ENCODE results near the gene PFKFB2.

The PFKFB2 gene

DNA sequence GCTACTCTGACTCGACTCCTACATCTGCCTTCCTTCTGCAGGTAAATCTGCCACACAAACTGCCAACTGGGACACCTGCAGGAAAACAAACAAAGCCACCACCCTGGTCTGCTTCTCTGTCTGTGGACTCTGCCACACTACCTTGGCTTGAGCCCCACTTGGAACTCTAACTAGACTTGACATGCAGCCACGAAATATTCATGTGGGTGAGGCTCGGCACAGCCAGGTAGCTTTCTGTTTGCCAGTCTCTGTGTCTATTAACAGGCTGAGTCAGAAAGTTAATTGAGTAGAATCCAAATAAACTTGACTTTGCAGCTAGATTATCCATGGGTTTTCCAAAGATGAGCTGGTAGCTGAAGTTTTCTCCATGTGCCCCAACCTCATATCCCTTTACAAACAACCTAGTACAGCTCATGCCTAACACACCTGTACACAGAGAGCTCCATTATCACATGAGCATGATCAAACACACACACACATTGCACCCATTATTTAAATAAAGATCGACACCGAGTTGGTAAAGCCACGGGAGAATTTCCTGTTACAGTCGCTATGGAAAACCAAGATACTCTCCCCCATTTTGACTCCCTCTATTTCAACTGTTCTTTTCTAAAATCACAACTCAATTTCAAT lies 21.3 kb upstream of the PFKFB2 start:
- Histone ChIP-seq H3K4me3 (ENCODE audit: low read depth, low read length) (no peak overlapping the region), H3K9me3 (ENCODE audit: control insufficient read depth, insufficient read depth, low read depth, low read length) (no peaks in the 10 kb centered on the region), H3K4me1 (ENCODE audit: control insufficient read depth, insufficient read depth, low read length) (no peaks in the 10 kb centered on the region), H3K27ac (ENCODE audit: extremely low read depth, low read depth, low read length) (no peak overlapping the region), H3K36me3 (ENCODE audit: control insufficient read depth in 2 of 2, insufficient read depth in 1 of 2, low read length in 2 of 2) (no peaks in the 10 kb centered on the region)
- TF ChIP-seq IKZF3 (tag by site-specific recombination; IDR thresholded peaks at IDR 0.05), result no peak
- TF ChIP-seq ZNF335 (tag by site-specific recombination; conservative IDR thresholded peaks at IDR 0.05), result no peak
- TF ChIP-seq MEIS1 (CRISPR knock-in tag; IDR thresholded peaks at IDR 0.05; ENCODE audit: borderline replicate concordance), result no peak
- TF ChIP-seq ZNF561 (tag by site-specific recombination; IDR thresholded peaks at IDR 0.05; ENCODE audit: borderline replicate concordance), result no peak
- no peak for TF ChIP-seq ZNF629 (tag by site-specific recombination; IDR thresholded peaks at IDR 0.05)
- TF ChIP-seq HOXC10 (CRISPR knock-in tag; IDR thresholded peaks at IDR 0.05), result no peak
- no peak for TF ChIP-seq KLF10 (tag by site-specific recombination; IDR thresholded peaks at IDR 0.05)
- no peak for TF ChIP-seq ZNF658 (tag by site-specific recombination; IDR thresholded peaks at IDR 0.05)
- no peak for TF ChIP-seq ZNF433 (tag by site-specific recombination; IDR thresholded peaks at IDR 0.05; ENCODE audit: low read depth)
- TF ChIP-seq, protein P1, sequence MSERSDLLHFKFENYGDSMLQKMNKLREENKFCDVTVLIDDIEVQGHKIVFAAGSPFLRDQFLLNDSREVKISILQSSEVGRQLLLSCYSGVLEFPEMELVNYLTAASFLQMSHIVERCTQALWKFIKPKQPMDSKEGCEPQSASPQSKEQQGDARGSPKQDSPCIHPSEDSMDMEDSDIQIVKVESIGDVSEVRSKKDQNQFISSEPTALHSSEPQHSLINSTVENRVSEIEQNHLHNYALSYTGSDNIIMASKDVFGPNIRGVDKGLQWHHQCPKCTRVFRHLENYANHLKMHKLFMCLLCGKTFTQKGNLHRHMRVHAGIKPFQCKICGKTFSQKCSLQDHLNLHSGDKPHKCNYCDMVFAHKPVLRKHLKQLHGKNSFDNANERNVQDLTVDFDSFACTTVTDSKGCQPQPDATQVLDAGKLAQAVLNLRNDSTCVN (tag by site-specific recombination; optimal IDR thresholded peaks at IDR 0.05), result no peak
- TF ChIP-seq OSR2 (tag by site-specific recombination; IDR thresholded peaks at IDR 0.05), result no peak
- no peak for TF ChIP-seq ZNF548 (tag by site-specific recombination; IDR thresholded peaks at IDR 0.05)
- no peak for TF ChIP-seq ZNF404 (tag by site-specific recombination; IDR thresholded peaks at IDR 0.05)
- TF ChIP-seq, protein P2, sequence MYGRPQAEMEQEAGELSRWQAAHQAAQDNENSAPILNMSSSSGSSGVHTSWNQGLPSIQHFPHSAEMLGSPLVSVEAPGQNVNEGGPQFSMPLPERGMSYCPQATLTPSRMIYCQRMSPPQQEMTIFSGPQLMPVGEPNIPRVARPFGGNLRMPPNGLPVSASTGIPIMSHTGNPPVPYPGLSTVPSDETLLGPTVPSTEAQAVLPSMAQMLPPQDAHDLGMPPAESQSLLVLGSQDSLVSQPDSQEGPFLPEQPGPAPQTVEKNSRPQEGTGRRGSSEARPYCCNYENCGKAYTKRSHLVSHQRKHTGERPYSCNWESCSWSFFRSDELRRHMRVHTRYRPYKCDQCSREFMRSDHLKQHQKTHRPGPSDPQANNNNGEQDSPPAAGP (tag by site-specific recombination; IDR thresholded peaks at IDR 0.05), result no peak
- TF ChIP-seq ZNF514 (tag by site-specific recombination; IDR thresholded peaks at IDR 0.05), result no peak
- TF ChIP-seq, protein P3, sequence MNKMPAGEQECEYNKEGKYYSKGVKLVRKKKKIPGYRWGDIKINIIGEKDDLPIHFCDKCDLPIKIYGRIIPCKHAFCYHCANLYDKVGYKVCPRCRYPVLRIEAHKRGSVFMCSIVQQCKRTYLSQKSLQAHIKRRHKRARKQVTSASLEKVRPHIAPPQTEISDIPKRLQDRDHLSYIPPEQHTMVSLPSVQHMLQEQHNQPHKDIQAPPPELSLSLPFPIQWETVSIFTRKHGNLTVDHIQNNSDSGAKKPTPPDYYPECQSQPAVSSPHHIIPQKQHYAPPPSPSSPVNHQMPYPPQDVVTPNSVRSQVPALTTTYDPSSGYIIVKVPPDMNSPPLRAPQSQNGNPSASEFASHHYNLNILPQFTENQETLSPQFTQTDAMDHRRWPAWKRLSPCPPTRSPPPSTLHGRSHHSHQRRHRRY (tag by site-specific recombination; IDR thresholded peaks at IDR 0.05), result no peak
- no peak for TF ChIP-seq ZNF837 (tag by site-specific recombination; IDR thresholded peaks at IDR 0.05)
- no peak for TF ChIP-seq ZBTB21 (tag by site-specific recombination; IDR thresholded peaks at IDR 0.05)
- no peak for TF ChIP-seq SP2 (tag by site-specific recombination; IDR thresholded peaks at IDR 0.05)
- TF ChIP-seq ZBTB48 (tag by site-specific recombination; IDR thresholded peaks at IDR 0.05), result no peak
- POLR2A ChIA-PET, result interaction anchor here (0.5 to 1.3 kb wide), 2 partner anchors 21 to 200 kb away, joined by 3 to 5 read pairs; partner anchors contain the start of gene PFKFB2
- CTCF ChIA-PET, result interaction anchor here (1.2 to 2.9 kb wide), 3 partner anchors 18 to 27 kb away, joined by 3 to 16 read pairs (median 9); no protein-coding TSS in a partner anchor

DNA sequence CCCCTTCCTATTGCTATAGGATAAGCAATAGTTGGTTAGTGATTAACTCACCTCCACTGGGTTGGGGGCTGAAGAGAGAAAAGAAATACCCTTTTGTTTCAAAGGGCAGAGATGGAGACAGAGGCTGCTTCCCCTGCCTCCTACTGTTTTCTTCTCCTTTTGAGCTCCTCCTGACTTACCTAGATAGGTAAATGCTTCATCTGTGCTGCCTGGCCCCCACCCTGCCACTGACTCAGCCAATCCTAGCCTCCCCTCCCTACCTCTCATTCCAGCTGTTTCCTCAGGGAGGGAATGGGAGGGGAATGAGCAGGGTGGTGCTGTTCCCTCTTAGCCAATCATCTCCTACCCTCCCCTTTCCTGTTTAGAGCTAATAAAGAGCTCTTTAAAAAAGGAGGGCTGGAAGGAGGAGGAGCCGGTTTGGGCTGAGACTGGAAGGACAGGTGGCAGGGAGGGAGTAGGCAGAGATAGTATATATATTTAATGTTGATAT lies 20.5 kb upstream of the PFKFB2 start, which contains the start of gene C1orf116:
Gene C1orf116, minus strand, starts transcription at position 229 of the 490 bp plus-strand sequence. CDS start 5,158 bp downstream, outside the sequence.
- Histone ChIP-seq H3K27ac (ENCODE audit: extremely low read depth, low read depth, low read length) (no peak within 1 kb of the TSS), H3K4me1 (ENCODE audit: control insufficient read depth, insufficient read depth, low read length) (no peaks in the 10 kb centered on the region), H3K4me3 (ENCODE audit: low read depth, low read length) (no peak within 1 kb of the TSS), H3K9me3 (ENCODE audit: control insufficient read depth, insufficient read depth, low read depth, low read length) (no peaks in the 10 kb centered on the region), H3K36me3 (ENCODE audit: control insufficient read depth in 2 of 2, insufficient read depth in 1 of 2, low read length in 2 of 2) (no peaks in the 10 kb centered on the region)
- ChIA-PET POLR2A (interaction anchor here (0.6 to 1.3 kb wide), 2 partner anchors 20 to 456 kb away, joined by 3 to 5 read pairs; partner anchors contain the start of gene PFKFB2), CTCF (interaction anchor here (0.8 to 2.9 kb wide), 7 partner anchors 13 to 553 kb away, joined by 3 to 16 read pairs (median 4); no protein-coding TSS in a partner anchor)
- TF ChIP-seq ZNF701 (tag by site-specific recombination; IDR thresholded peaks at IDR 0.05), result no peak
- TF ChIP-seq EGR2 (tag by site-specific recombination; IDR thresholded peaks at IDR 0.05; ENCODE audit: low read depth), result no peak
- TF ChIP-seq, protein P4, sequence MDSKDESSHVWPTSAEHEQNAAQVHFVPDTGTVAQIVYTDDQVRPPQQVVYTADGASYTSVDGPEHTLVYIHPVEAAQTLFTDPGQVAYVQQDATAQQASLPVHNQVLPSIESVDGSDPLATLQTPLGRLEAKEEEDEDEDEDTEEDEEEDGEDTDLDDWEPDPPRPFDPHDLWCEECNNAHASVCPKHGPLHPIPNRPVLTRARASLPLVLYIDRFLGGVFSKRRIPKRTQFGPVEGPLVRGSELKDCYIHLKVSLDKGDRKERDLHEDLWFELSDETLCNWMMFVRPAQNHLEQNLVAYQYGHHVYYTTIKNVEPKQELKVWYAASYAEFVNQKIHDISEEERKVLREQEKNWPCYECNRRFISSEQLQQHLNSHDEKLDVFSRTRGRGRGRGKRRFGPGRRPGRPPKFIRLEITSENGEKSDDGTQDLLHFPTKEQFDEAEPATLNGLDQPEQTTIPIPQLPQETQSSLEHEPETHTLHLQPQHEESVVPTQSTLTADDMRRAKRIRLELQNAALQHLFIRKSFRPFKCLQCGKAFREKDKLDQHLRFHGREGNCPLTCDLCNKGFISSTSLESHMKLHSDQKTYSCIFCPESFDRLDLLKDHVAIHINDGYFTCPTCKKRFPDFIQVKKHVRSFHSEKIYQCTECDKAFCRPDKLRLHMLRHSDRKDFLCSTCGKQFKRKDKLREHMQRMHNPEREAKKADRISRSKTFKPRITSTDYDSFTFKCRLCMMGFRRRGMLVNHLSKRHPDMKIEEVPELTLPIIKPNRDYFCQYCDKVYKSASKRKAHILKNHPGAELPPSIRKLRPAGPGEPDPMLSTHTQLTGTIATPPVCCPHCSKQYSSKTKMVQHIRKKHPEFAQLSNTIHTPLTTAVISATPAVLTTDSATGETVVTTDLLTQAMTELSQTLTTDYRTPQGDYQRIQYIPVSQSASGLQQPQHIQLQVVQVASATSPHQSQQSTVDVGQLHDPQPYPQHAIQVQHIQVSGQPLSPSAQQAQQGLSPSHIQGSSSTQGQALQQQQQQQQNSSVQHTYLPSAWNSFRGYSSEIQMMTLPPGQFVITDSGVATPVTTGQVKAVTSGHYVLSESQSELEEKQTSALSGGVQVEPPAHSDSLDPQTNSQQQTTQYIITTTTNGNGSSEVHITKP (tag by site-specific recombination; IDR thresholded peaks at IDR 0.05), result 0 out of 2 replicates have a peak, but pooled peaks have one; percentile 16
- TF ChIP-seq, protein P5, sequence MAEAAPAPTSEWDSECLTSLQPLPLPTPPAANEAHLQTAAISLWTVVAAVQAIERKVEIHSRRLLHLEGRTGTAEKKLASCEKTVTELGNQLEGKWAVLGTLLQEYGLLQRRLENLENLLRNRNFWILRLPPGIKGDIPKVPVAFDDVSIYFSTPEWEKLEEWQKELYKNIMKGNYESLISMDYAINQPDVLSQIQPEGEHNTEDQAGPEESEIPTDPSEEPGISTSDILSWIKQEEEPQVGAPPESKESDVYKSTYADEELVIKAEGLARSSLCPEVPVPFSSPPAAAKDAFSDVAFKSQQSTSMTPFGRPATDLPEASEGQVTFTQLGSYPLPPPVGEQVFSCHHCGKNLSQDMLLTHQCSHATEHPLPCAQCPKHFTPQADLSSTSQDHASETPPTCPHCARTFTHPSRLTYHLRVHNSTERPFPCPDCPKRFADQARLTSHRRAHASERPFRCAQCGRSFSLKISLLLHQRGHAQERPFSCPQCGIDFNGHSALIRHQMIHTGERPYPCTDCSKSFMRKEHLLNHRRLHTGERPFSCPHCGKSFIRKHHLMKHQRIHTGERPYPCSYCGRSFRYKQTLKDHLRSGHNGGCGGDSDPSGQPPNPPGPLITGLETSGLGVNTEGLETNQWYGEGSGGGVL (tag by site-specific recombination; IDR thresholded peaks at IDR 0.05), result no peak
- TF ChIP-seq ZNF530 (tag by site-specific recombination; IDR thresholded peaks at IDR 0.05; ENCODE audit: low read depth), result no peak
- TF ChIP-seq REPIN1 (tag by site-specific recombination; IDR thresholded peaks at IDR 0.05; ENCODE audit: low read depth), result no peak
- no peak for TF ChIP-seq BCL11B (tag by site-specific recombination; IDR thresholded peaks at IDR 0.05; ENCODE audit: low read depth)

All from HEK293 (cell line).